AG09319 (cell line): Measurements from ENCODE around the gene SPA17.

Experiments used
- DNase-seq: peaks from one replicate; pipeline ENCODE4 v3.0.0-alpha.2; 2010; ENCODE audit warnings: low read depth; ENCODE audit errors: extremely low read depth
- CTCF ChIP-seq: IDR thresholded peaks from 2 replicates; pipeline ENCODE4 v1.5.1; 2011; ENCODE audit warnings: low read depth, mild to moderate bottlenecking, inconsistent platforms, low read length, moderate library complexity

The SPA17 gene

GRCh38 chr11:124663861-124664260 is 9.8 kb upstream of the SPA17 start:
- TF ChIP-seq CTCF: no peak
- DNase-seq: no peak

- TF ChIP-seq CTCF: no peak
- DNase-seq: no peak
These were observed 6.1 kb upstream of the SPA17 start for GRCh38 chr11:124667601-124668000.

GRCh38 chr11:124669193-124669592 is 4.5 kb upstream of the SPA17 start:
- peak; percentile 74 for TF ChIP-seq CTCF
- DNase-seq: peak; percentile 12

GRCh38 chr11:124670732-124671131 is 3.0 kb upstream of the SPA17 start:
- no peak for TF ChIP-seq CTCF
- DNase-seq: no peak

- no peak for DNase-seq
- TF ChIP-seq CTCF: no peak
These were observed 1.0 kb upstream of the SPA17 start for GRCh38 chr11:124672536-124673215.

GRCh38 chr11:124674168-124674517 is 439 bp downstream of the SPA17 start:
- no peak for TF ChIP-seq CTCF
- no peak for DNase-seq

GRCh38 chr11:124674571-124674970 is 867 bp downstream of the SPA17 start:
- TF ChIP-seq CTCF: no peak
- DNase-seq: no peak
